NB4 (cell line): ENCODE results near the gene KCNIP2.

Experiments used
- CTCF ChIP-seq: IDR thresholded peaks from one replicate; pipeline ENCODE4 v1.5.1; 2012; ENCODE audit warnings: low read depth, low read length
- MAX ChIP-seq: IDR thresholded peaks from 2 replicates; pipeline ENCODE4 v1.6.1; 2011; ENCODE audit warnings: low read depth, low read length
- POLR2A ChIP-seq: IDR thresholded peaks from 2 replicates; pipeline ENCODE4 v1.6.1; 2011; ENCODE audit warnings: mild to moderate bottlenecking; ENCODE audit not compliant: insufficient read length; ENCODE audit errors: extremely low read depth

GRCh38 chr10:101777619-101778145 lies 65.9 kb downstream of the KCNIP2 start:
- TF ChIP-seq POLR2A (no peak), CTCF (no peak), MAX (no peak)
